HG02642 (cell line): ENCODE results near the gene LRCH3.
A peak's percentile ranks its signal among the peaks of the same experiment; 100 is the strongest.

ENCODE experiments used
- ATAC-seq: cut with Tn5 transposase; IDR thresholded peaks from one replicate; pipeline ENCODE4 v1.9.1; 2021; ENCODE audit warnings: mild to moderate bottlenecking; ENCODE audit not compliant: unreplicated experiment, poor library complexity

Gene LRCH3

DNA sequence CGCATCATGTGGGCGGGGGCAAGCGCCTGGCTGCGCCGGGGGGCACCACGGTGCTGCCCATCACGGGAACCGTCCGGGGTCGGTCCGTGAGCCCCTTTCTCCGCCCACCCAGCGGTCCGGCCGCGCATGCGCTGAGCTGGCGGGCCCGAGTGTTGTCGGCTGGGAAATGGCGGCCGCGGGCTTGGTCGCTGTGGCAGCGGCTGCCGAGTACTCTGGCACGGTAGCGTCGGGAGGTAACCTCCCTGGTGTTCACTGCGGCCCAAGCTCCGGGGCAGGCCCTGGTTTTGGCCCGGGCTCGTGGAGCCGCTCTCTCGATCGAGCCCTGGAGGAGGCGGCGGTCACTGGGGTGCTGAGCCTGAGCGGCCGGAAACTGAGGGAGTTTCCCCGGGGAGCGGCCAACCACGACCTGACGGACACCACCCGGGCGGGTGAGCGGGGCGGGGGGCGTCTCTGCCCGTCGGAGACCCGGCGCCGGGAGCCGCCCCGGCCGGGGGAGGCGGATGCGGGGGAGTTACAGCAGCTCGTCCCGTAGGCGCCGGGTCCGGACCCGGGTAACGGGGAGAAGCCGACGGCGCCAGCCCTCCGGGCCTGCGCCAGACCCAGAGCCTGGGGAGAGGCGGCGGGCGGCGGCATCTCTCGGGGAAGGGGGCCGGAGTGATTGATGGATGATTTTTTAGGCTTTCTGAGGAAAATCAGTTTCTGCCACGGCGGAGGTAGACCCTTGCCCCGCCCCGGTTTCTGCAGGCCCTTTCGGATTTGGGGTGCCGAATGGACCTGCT is at the start of gene LRCH3:
TSS of gene LRCH3 (plus strand) at position 142 of the 779 bp plus-strand sequence. CDS start at position 167, 25 bp downstream.
- peak; percentile 84 for ATAC-seq

DNA sequence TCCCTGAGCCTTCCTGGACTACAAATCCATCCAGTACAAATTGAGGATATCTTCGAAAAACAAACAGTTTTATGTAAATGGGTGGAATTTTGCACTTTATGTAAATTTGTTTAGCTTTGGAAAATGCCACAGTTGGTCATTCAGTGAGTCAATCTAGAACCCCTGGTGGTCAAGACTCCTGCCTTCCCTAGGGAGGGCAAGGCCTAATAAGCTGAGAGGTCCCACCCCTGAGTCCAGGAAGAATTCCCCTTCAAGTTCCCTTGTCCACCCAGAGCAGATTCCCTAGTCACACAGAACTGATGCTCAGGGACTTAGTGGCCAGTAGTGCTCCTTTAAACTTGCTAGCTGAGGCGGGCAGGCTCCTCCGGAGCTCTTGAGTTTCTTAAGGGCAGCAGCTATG is 48.3 kb upstream of the LRCH3 start:
- ATAC-seq, result no peak

GRCh38 chr3:197746209-197746608 is 44.8 kb upstream of the LRCH3 start:
- ATAC-seq, result no peak

GRCh38 chr3:197746801-197747237 is 44.2 kb upstream of the LRCH3 start:
- no peak for ATAC-seq

- ATAC-seq, result no peak
These were observed 42.3 kb upstream of the LRCH3 start for GRCh38 chr3:197748597-197749314.

DNA sequence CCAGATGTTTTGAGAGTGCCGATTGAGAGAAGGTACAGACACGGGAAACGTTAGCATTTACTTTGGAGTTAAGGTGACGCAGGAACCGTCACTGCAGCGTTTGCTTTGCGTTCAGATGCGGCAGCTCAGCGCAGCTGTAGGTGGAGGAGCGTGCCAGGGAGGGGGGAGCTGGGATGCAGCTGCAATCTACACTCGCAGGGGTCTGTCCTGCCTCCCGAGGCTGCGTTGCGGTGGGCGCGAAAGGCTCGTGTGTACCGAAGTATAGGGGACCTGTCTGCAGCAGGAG is 41.8 kb upstream of the LRCH3 start:
- ATAC-seq, result peak; percentile 39

GRCh38 chr3:197749601-197750395 is 41.3 kb upstream of the LRCH3 start, which contains the start of gene FYTTD1:
Gene FYTTD1, plus strand, starts transcription at chr3:197749883. Its CDS starts 89 bp downstream, at chr3:197749972.
- peak; percentile 83 for ATAC-seq

GRCh38 chr3:197750396-197750831 is 40.6 kb upstream of the LRCH3 start:
- peak; percentile 40 for ATAC-seq

DNA sequence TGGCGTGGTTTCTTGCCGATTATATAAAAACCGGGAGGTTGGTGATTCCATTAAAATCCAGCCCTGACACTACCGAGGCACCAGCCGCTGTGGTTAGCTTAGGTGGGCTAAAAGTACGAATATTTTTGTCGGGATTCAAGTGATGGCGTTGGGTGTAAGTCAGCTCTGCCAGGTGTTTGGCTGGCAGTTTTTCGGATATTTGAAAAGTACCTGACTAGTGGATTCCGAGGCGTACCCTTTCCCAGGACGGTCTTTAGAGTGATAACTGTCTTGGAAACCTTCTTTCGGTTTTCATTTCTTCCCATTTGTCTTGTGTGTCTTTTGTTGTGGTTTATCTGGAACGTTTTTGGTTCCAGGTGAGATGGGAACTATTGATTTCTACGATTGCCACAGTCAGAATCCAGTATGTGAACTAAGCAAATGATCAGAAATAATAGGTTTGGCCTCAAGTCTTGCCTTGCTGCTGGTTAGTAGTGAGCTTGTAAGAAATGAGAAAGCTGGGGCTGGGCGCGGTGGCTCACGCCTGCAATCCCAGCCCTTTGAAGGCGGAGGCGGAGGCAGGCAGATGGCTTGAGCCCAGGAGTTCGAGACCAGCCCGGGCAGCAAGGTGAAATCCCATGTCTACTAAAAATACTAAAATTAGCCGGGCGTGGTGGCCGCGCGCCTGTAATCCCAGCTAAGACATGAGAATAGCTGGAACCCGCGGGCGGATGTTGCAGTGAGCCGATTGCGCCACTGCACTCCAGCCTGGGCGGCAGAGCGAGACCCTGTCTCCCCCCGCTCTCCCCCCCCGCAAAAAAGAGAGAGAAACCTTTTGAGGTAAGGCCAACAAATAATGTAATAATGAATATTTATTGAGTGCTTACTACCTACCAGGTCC is 40.0 kb upstream of the LRCH3 start:
- no peak for ATAC-seq

GRCh38 chr3:197752107-197752506 is 38.9 kb upstream of the LRCH3 start:
- ATAC-seq, result no peak

DNA sequence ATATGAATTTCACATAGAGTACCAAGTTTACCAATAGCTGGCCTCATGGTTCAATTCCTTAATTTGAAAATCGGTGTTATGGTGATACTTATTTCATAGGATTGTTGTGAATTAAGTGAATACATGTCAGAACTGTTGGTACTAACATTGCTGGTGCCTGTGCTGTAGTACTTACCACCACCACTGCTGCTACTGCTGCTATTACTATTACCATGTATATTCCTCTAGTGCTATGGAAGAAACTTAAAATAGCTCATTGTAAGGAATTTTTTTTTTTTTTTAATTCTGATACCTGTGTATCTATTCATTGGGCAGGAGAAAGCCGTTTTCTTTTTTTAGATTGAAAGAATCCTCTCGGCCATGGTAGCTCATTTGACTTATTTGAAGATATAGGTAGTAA is 37.8 kb upstream of the LRCH3 start:
- no peak for ATAC-seq

- ATAC-seq, result no peak
These were observed 34.4 kb upstream of the LRCH3 start for GRCh38 chr3:197756704-197757103.

GRCh38 chr3:197758512-197758911 is 32.5 kb upstream of the LRCH3 start:
- ATAC-seq, result no peak

GRCh38 chr3:197761784-197762183 is 29.3 kb upstream of the LRCH3 start:
- no peak for ATAC-seq

DNA sequence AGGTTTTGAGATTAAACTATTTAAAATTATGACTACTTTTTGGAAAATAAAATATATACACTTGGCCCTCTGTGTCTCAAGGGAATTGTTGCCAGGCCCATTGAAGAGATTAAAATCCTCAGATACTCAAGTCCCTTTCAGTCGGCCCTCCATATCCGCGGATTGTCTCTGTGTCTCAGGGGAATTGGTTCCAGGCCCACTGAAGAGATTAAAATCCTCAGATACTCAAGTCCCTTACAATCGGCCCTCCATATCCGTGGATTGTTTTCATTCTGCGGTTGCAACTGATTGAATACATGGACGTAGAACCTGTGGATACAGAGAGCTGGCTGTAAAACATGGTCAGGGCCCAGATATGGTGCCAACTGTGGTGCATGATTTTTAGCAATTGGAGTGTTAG is 15.7 kb upstream of the LRCH3 start:
- no peak for ATAC-seq

GRCh38 chr3:197782230-197782629 is 8.8 kb upstream of the LRCH3 start:
- ATAC-seq, result peak; percentile 60

DNA sequence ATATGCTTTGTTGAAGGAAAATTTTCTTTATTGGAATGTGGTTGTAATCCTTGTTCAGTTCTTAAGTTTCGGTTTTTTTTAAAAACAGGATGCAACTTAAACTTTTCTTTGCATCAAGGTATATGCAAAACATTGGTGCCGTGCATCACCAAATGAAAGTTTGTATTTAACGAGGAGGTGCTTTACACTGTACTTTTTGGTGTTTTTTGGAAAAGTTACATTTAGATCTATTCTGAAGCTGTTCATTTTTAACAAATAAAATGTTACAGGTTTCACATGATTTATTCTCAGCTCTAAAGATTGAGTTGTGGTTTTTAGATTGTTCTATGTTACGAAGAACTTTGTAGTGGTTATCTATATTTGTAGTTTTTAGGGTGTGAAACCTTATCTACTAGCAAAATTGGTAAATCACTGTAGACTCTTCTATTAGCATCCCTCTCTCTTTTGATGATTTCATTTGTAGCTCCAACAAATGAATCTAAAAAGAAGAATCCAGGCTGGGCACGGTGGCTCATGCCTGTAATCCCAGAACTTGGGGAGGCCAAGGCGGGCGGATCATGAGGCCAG is 7.0 kb upstream of the LRCH3 start:
- no peak for ATAC-seq

DNA sequence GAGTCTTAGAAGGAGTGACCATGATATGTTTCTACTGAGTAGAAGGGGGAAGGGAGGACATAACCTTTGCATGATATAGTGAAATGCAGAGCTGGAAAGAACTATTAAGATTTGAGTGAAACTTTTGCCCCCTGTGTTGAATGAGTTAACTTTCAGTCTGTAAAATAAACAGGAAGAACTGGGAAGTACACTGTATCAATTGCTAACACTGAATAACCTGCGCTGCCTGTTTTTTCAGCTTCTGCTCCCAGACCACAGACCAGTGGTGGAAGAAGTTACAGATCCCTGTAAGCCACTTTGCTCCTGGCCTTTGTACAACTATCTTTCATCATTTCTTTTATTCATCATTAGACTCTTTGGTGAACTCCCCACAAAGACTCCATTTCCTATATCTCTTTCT is 3.6 kb upstream of the LRCH3 start:
- ATAC-seq, result no peak

DNA sequence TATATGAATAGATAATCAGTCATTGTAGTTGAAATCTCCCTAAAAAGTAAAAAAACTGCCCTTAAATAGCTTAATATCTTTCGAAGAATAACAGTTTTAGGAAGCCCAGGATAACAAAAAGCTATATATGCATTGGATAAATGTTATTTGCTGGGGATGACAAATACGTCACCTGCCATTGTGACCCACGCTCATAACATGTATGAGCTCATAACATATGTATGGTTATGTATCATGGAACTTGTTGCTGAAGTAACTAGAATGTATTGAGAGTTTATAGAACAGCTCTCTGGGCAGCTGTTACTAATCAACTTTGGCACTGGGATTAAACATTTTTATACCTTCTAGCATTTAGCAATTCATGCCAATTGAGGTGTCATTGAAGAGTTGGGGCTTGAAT is 1.7 kb upstream of the LRCH3 start:
- ATAC-seq, result no peak

- ATAC-seq, result no peak
These were observed 1.0 kb upstream of the LRCH3 start for GRCh38 chr3:197790033-197790432.
